B cell (primary cell): ENCODE results near the gene RETREG1. TPM values are rescaled to one million over a fixed set of nuclear protein-coding genes. Genes with fewer than 3 reads are reported as not detected.
A peak's percentile ranks its signal among the peaks of the same experiment; 100 is the strongest.

Source experiments
- ATAC-seq: fragments of 200-7000 bp; cut with Tn5 transposase; one replicate; pipeline ENCODE4 v1.10.0; 2021; ENCODE audit warnings: low read depth, mild to moderate bottlenecking, moderate number of reproducible peaks, moderate library complexity
- CTCF ChIA-PET: fragments of 350-600 bp; sonication (Branson Sonifier 250); formaldehyde crosslinking; loops from one replicate; lab custom pipeline; 2021; ENCODE audit warnings: antibody characterized with exemption, inconsistent platforms; lab: Charles Lee
- POLR2A ChIA-PET: fragments of 350-600 bp; sonication (Branson Sonifier 250); formaldehyde crosslinking; loops from one replicate; lab custom pipeline; 2021; ENCODE audit warnings: antibody characterized with exemption; lab: Charles Lee
- DNase-seq: peaks from one replicate; pipeline ENCODE4 v3.0.0; 2013
- H2AFZ ChIP-seq: 2 replicates; pipeline ENCODE4 v1.6.1; 2012; ENCODE audit warnings: mild to moderate bottlenecking, low read depth, low read length; ENCODE audit not compliant: insufficient read depth, poor library complexity, severe bottlenecking
- H3K27ac ChIP-seq, 2 donors: 1 replicate in 1 of 2; 2 replicates in 1 of 2; pipeline ENCODE4 v1.5.1; 2012 to 2013; ENCODE audit warnings: low read length in 2 of 2, mild to moderate bottlenecking in 2 of 2, moderate library complexity in 1 of 2
- H3K27me3 ChIP-seq, 4 experiments: fragments of 200-600 bp in 1 of 4; sonication (generic) in 1 of 4; replicated peaks in 1 of 4; 1 replicate in 2 of 4; 2 replicates in 2 of 4; pipeline versions ENCODE4 v1.6.1 to v1.7.0; 2013 to 2016; ENCODE audit warnings: low read length in 3 of 4, mild to moderate bottlenecking in 2 of 4, mixed read lengths in 1 of 4, moderate library complexity in 1 of 4; ENCODE audit not compliant: insufficient read depth in 4 of 4, control insufficient read depth in 3 of 4; ENCODE audit errors: control extremely low read depth in 1 of 4
- H3K36me3 ChIP-seq, 2 experiments: replicated peaks in 1 of 2; 1 replicate in 1 of 2; 2 replicates in 1 of 2; pipeline versions ENCODE4 v1.6.1 to v1.7.1; 2013; ENCODE audit warnings: low read length in 1 of 2; ENCODE audit not compliant: insufficient read depth in 2 of 2, control insufficient read depth in 1 of 2; ENCODE audit errors: control extremely low read depth in 1 of 2, extremely low read depth in 1 of 2
- H3K4me1 ChIP-seq, 2 donors: fragments of 200-600 bp in 1 of 2; sonication (generic) in 1 of 2; 1 replicate in 1 of 2; 2 replicates in 1 of 2; pipeline versions ENCODE4 v1.5.1 to v1.6.1; 2013 to 2017; ENCODE audit warnings: low read length in 2 of 2; ENCODE audit not compliant: control insufficient read depth in 2 of 2, insufficient read depth in 2 of 2
- H3K4me2 ChIP-seq: replicated peaks from 2 replicates; pipeline ENCODE3; 2012; ENCODE audit warnings: mild to moderate bottlenecking, low read depth, low read length; ENCODE audit not compliant: poor library complexity, severe bottlenecking
- H3K4me3 ChIP-seq, 5 experiments: fragments of 200-600 bp in 1 of 5; sonication (generic) in 1 of 5; 1 replicate in 3 of 5; 2 replicates in 2 of 5; pipeline versions ENCODE4 v1.5.1 to v1.7.0; 2011 to 2016; ENCODE audit warnings: low read length in 4 of 5, mild to moderate bottlenecking in 4 of 5, low read depth in 2 of 5, control low read depth in 1 of 5, moderate library complexity in 1 of 5; ENCODE audit not compliant: insufficient read depth in 1 of 5; ENCODE audit errors: control extremely low read depth in 1 of 5, extremely low read depth in 1 of 5
- H3K79me2 ChIP-seq: fragments of 200-600 bp; sonication (generic); one replicate; pipeline ENCODE4 v1.6.0; 2016; ENCODE audit warnings: low read length; ENCODE audit not compliant: control insufficient read depth, insufficient read depth
- H3K9ac ChIP-seq: fragments of 200-600 bp; sonication (generic); 2 replicates; pipeline ENCODE4 v1.6.1; 2017; ENCODE audit warnings: mild to moderate bottlenecking, low read length, moderate library complexity
- H3K9me3 ChIP-seq, 3 donors: one replicate each; pipeline versions ENCODE4 v1.6.1 to v1.7.1; 2013; ENCODE audit warnings: low read length in 2 of 3; ENCODE audit not compliant: control insufficient read depth in 2 of 3, insufficient read depth in 1 of 3; ENCODE audit errors: control extremely low read depth in 1 of 3
- H4K20me1 ChIP-seq: 2 replicates; pipeline ENCODE4 v1.6.0; 2012; ENCODE audit warnings: mild to moderate bottlenecking, low read length; ENCODE audit not compliant: insufficient read depth, control insufficient read depth, poor library complexity, severe bottlenecking
- H3K27ac Mint-ChIP-seq: one replicate; pipeline ENCODE4 v1.8.0; 2021; ENCODE audit warnings: mixed read lengths
- H3K27me3 Mint-ChIP-seq: one replicate; pipeline ENCODE4 v1.8.0; 2021; ENCODE audit warnings: mixed read lengths
- H3K4me1 Mint-ChIP-seq: one replicate; pipeline ENCODE4 v1.8.0; 2021; ENCODE audit warnings: mixed read lengths
- H3K4me3 Mint-ChIP-seq: one replicate; pipeline ENCODE4 v1.8.0; 2021; ENCODE audit warnings: mixed read lengths
- H3K9me3 Mint-ChIP-seq: one replicate; pipeline ENCODE4 v1.8.0; 2022; ENCODE audit warnings: mixed read lengths; ENCODE audit not compliant: insufficient read depth
- EZH2 ChIP-seq: IDR thresholded peaks from 2 replicates; pipeline ENCODE4 v1.6.1; 2012; ENCODE audit warnings: borderline replicate concordance, low read depth, mild to moderate bottlenecking, moderate library complexity, low read length; ENCODE audit not compliant: insufficient read depth, poor library complexity, severe bottlenecking
- WGBS: methylation state at CpG from one replicate; pipeline ENCODE4 v1.1.5; 2013; ENCODE audit warnings: missing lambda C conversion rate; ENCODE audit not compliant: insufficient coverage; 5-methylcytosine and 5-hydroxymethylcytosine counted together
- intact Hi-C: fragments of 100-400 bp; cut with micrococcal nuclease; formaldehyde crosslinking; loops from one replicate; pipeline ENCODE4 v1.10.0; 2022
- polyA plus RNA-seq: library from polyadenylated mRNA; depleted of rRNA; stranded (reverse); fragments of >200 nt; gene quantifications from 2 replicates; pipeline ENCODE4 v1.2.3, GENCODE V29; 2012
- total RNA-seq, 2 donors: library from RNA; stranded (reverse); fragments of 120-200 nt in 1 of 2; gene quantifications; 1 replicate in 1 of 2; 2 replicates in 1 of 2; pipeline versions ENCODE4 v1.2.3 to v1.2.4, GENCODE V29; 2013 to 2022
- TF ChIP-seq, protein P1 (sequence below): fragments of 200-600 bp; IDR thresholded peaks from one replicate; pipeline ENCODE4 v1.8.0; 2022; ENCODE audit warnings: antibody characterized with exemption, mild to moderate bottlenecking

RETREG1 gene
- total and polyA plus RNA-seq, 2 donors (not counting 1 experiment from before 2014, with no cell fraction given), result 5.1 to 12.9 TPM

DNA sequence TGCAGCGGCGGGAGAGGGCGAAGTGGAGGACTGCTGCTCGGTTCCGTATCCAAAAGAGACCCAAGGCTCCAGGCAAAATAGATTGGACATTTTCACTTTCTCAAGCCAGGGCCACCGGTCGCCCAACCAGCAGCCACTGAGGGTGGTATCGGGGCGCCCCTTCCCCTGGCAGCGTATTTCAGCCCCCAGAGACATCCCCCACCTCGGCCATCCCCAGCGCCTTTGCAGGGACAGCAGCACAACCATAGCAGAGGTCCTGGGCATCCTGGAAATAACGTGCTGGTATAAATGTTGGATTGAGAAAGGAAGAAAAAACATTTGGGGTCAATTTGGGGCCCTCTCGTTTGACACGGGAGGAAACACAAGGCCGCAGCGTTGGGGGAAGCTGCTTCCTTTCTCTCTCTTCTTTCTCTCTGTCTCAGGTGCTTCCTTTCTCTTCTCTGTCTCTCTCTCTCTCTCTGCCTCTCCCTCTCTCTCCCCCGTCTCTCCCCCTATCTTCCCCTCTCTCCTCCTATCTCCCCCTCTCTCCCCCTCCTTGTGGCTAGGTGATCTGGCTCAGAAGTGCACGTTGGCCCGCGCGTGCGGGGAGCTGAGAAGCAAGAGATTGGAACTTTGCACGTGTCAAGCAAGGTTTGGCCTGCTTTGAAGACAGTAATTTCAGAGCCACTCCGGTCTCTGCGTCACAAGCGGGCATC, 624 bp upstream of the RETREG1 start:
- H3K27ac Mint-ChIP-seq, result no peak overlapping the region
- intact Hi-C loops, result loop anchor here (2.0 to 5.0 kb wide), 2 partner anchors 60 to 153 kb away; partner anchors contain the start of gene ZNF622
- Histone ChIP-seq H3K27me3 (peaks cover 0 to 3% (median 0%) of the 10 kb centered on the region in 4 experiments), H3K79me2 (no peaks in the 10 kb centered on the region), H3K27ac (peak overlapping the region; percentile 84 to 91), H3K36me3 (no peaks in the 10 kb centered on the region), H3K4me1 (peaks cover 18 to 20% of the 10 kb centered on the region in 2 donors), H3K9ac (peak overlapping the region; percentile 73), H4K20me1 (no peaks in the 10 kb centered on the region), H3K9me3 (no peaks in the 10 kb centered on the region), H2AFZ (peak overlapping the region; percentile 85), H3K4me3 (peak overlapping the region in 4 of 5 experiments; percentile 65 to 80 (median 68)), H3K4me2 (peak overlapping the region; percentile 89)
- TF ChIP-seq, protein P1, sequence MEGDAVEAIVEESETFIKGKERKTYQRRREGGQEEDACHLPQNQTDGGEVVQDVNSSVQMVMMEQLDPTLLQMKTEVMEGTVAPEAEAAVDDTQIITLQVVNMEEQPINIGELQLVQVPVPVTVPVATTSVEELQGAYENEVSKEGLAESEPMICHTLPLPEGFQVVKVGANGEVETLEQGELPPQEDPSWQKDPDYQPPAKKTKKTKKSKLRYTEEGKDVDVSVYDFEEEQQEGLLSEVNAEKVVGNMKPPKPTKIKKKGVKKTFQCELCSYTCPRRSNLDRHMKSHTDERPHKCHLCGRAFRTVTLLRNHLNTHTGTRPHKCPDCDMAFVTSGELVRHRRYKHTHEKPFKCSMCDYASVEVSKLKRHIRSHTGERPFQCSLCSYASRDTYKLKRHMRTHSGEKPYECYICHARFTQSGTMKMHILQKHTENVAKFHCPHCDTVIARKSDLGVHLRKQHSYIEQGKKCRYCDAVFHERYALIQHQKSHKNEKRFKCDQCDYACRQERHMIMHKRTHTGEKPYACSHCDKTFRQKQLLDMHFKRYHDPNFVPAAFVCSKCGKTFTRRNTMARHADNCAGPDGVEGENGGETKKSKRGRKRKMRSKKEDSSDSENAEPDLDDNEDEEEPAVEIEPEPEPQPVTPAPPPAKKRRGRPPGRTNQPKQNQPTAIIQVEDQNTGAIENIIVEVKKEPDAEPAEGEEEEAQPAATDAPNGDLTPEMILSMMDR, result no peak
- no peak for TF ChIP-seq EZH2
- H3K9me3 Mint-ChIP-seq, result no peaks in the 10 kb centered on the region
- no peak overlapping the region for H3K4me3 Mint-ChIP-seq
- peaks cover 9% of the 10 kb centered on the region for H3K27me3 Mint-ChIP-seq
- POLR2A ChIA-PET, result interaction anchor here (0.6 kb wide), 1 partner anchor 572 kb away, joined by 7 read pairs; no protein-coding TSS in a partner anchor
- peaks cover 12% of the 10 kb centered on the region for H3K4me1 Mint-ChIP-seq
- ATAC-seq (no peak), DNase-seq (peak; percentile 41)
- CTCF ChIA-PET, result interaction anchor here (1.1 to 1.4 kb wide), 2 partner anchors 13 to 161 kb away, joined by 3 read pairs; no protein-coding TSS in a partner anchor
- WGBS, result 5% methylated on average over 22 of the region's 27 CpGs
